GM21576 (cell line): ENCODE data around the gene TTLL5.
"Not testable (repeated sequence)": the region's sequence is repeated elsewhere in the genome, so short reads cannot be mapped to it uniquely, and the experiment has no call there.

Source experiments
- ATAC-seq: cut with Tn5 transposase; IDR thresholded peaks from one replicate; pipeline ENCODE4 v1.9.1; 2021; ENCODE audit warnings: mild to moderate bottlenecking, moderate library complexity; ENCODE audit not compliant: unreplicated experiment

The TTLL5 gene

DNA sequence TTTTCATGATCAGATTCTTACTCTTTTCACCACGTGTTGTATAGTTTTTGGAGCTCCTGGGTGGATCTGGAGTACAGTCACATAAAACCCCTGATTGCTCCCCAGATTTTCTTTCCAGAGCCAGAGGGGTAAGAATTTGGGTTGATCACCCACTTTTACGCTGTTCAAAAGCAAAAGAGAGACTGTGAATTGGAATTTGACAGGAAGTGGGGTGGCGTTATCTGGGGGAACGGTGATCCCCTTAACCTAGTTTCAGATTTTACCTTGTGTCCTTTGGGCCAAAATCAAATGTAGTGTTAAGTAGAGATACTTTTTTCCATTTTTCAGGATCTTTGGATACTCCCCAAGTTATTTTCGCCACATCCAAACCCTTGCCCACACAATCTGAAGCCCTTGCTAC lies 245.2 kb downstream of the TTLL5 start:
- no peak for ATAC-seq

GRCh38 chr14:75906680-75907280 lies 245.7 kb downstream of the TTLL5 start:
- no peak for ATAC-seq

DNA sequence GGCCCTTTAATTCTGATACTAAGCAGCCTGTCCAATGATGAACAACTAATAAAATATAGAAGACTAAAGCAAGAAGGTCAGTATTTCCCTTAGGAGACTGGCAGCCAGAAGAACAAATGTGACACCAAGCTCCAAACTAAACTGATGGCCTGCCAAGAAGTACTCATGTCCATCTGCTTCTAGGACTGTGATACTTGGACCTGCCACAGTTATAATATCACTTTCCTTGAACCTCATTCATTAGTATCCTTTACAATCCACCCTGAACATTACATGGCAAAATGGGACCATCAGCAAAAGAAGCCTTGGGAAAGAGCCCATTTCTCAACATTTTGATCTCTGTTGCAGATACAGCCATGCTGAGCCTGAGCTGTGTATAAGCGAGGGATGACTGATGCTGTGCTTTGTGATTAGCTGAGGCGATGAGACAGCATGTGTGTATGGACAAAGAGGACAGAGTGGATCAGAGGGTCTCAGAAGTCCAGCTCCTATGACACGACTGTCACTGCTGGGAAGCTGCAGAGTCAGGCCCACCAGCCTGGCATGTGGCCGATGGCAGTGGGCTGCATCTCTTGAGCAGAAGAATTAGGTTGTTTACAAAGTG lies 246.8 kb downstream of the TTLL5 start:
- no peak for ATAC-seq

- ATAC-seq, result no peak
Observed at GRCh38 chr14:75909630-75910029, 248.6 kb downstream of the TTLL5 start.

DNA sequence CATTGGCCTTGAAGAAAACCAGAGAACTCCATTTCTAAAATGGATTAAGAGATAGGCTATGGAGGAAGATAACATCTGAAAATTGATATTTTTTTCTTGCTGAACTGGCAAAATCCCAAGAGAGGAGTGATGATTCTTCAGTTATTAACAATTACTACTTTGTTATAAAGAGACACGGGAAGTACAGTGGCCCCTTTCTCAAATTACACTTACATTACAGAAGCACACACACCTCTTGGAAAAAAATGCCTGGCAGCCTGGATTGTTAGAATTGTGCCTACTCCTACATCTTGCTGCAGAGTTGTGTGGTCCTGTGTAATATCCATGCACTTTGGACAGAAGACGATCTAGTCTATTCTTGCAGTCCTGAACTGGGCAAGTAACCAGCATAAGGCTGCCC lies 249.0 kb downstream of the TTLL5 start:
- no peak for ATAC-seq

- ATAC-seq, result no peak
Observed at GRCh38 chr14:75911883-75912282, 250.8 kb downstream of the TTLL5 start.

- ATAC-seq, result no peak
Observed at GRCh38 chr14:75913183-75913582, 252.1 kb downstream of the TTLL5 start.

DNA sequence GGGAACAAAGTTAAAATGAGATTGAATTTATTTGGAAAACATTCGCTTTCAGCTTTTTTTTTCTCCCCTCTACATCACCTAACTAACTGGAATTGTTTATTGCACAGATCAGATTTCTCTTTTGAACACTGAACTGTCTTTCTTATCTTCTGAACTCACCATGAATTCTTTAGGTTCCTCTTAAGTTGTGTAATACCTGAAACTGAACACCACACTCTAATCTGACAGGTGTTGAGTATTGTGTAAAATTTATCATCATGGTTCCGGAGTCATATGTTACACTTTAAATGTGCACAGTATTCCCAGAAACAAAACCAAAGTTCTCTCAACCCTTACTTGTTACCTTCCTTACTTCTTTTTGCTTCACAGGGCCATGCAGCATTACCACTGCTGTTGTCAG lies 254.0 kb downstream of the TTLL5 start:
- no peak for ATAC-seq

DNA sequence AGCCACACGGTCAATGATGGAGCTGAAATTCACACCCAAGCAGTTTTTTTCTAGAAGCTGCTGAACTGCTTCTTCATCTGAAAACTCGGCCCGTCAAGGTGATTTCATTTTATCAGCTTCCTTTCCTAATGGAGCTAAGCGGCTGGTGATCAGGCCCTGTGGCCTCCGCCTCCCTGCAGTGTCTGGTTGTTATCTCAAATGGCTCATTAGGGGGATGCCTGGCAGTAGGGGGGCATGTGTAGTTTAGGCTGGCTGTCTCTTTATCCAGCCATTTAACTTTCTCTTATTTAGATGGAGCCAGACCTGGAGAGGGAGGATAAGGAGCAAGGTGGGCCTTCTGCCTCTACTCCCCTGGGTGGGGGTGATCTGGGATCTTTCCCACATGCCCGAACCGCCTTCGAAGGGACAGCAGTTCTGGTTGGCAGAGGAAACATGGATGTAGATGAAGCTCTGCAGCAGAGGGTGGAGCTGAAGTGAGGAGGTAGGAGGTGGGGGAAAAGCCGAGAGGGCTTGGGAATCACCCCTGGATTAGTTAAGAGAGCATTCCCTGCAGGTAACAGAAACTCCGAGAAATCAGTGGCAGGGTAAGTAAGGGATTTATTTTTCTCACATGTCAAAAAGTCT lies 256.4 kb downstream of the TTLL5 start:
- ATAC-seq, result no peak

- no peak for ATAC-seq
Observed at GRCh38 chr14:75917946-75918335, 256.9 kb downstream of the TTLL5 start.

GRCh38 chr14:75920421-75920820 lies 259.4 kb downstream of the TTLL5 start:
- ATAC-seq, result not testable (repeated sequence)

GRCh38 chr14:75925141-75925840 lies 264.2 kb downstream of the TTLL5 start:
- not testable (repeated sequence) for ATAC-seq

DNA sequence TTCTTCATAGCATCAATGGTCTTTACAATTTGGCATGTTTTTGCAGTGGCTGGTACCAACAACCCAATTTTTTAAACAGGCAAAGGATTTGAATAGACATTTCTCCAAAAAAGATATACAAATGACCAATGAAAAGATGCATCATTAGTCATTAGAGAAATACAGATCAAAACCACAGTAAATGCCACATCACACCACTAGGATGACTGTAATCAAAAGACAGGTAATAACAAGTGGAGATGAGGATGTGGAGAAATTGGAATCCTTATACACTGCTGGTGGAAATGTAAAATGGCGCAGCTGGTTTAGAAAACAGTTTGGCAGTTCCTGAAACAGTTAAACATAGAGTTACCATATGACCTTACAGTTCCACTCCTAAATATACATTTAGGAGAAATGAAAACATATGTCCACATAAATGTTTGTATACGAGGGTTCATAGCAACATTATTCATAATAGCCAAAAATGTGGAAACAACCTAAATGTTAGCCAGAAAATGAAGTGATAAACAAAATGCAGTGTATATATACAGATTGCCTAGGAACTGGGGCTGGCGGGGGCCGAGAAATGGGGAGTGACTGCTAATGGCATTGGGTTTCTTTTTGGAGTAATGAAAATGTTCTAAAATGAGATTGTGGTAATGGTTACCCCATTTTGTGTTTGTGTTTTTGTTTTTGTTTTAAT lies 265.5 kb downstream of the TTLL5 start:
- no peak for ATAC-seq

- no peak for ATAC-seq
Observed at GRCh38 chr14:75927564-75928087, 266.6 kb downstream of the TTLL5 start.

DNA sequence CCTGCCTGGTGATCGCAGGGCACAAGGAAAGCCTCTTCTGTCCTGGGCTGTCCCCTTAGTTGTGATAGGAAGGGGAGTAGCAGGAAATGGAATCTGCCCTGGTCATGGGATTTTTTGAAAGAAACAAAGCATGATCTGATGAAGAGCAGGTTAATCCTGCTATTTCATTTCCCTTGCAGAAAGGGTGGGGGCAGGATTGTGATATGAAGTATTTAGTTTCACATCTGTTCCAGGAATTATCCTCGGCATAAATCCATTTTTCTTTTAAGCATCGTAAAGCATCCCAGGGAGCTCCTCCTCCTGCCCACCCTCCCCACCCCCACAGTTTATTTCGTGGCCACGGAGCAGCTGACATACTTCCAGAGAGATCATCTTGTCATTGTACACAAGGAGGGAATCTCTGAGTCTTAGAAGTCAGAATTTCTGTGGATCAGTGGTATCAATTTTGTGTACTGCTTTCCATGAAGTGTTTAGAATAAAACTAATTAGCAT lies 267.7 kb downstream of the TTLL5 start:
- ATAC-seq, result no peak

GRCh38 chr14:75933712-75934296 lies 272.8 kb downstream of the TTLL5 start:
- ATAC-seq, result no peak

DNA sequence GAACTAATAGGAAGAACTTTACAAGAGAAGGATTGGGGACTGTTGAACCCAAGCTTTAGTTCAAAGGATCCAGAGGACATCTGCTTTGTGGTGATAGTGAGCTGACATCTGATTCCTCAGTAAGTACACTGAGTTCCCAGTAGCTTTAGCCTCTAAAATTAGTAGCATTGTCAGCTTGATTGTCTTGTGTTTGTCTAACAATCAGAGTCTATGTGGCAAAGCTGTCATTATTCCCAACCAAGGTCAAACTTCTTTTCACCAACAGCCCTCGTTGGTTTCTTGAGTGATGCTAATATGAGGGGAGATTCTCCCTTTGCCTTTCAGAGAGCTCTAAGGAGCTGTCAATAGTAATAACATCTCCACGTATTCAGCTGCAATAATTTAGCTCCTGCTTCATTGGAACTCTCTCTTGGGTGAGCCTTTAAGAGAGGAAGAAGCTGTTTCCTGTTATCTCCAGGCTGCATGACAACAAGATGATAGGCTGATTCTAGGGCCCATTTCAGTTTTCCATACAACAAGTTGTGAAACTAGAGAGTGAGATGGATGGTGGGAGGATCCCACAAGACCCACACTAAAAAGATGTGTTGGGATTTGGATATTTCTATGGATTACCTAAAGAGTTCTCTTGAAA lies 274.1 kb downstream of the TTLL5 start:
- no peak for ATAC-seq

DNA sequence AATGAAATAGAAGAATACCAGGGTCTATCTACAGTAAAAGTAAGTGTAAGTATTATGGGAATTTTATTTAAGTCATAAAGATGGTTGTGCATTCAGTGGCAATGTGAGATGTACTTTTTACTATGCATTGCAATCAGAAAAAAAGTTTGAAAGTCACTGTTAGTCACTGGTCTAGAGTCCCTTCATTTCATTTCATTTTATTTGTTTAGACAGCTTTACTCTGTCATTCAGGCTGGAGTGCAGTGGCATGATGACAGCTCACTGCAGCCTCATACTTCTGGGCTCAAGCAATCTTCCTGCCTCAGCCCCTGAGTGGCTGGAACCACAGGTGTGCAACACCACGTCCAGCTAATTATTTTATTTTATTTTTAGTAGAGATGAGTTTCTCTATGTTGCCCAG lies 278.2 kb downstream of the TTLL5 start:
- no peak for ATAC-seq

- ATAC-seq, result no peak
Observed at GRCh38 chr14:75941030-75941429, 280.0 kb downstream of the TTLL5 start.

DNA sequence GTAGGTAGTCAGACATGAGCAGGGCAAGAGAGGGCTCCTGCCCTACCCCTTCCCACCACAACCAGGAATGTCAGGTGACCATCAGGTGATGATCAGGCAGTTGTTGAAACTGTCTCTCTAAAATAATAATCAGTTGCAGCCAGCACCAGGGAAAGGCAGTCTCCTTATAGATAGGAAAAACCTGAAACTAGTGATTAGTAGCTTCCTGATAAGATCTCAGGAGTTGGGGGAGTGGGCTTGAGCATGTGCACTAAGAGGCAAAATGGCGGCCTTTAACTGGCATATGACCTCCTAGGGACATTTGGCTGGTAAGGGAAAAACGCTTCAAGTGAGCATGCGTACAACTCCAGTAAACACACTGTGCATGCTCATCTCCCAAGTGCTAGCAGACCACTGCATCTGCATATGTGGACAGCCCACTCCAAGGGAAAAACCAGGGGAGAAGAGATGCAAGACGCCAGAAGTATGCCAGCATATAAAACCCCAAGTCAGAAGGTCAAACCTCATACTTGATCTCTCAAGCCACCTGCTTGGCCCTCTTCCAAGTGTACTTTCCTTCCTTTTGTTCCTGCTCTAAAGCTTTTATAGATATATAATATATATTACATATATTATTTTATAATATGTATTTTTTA lies 283.7 kb downstream of the TTLL5 start:
- no peak for ATAC-seq
